H1 (cell line): Measurements from ENCODE around the gene PSD2. TPM values are rescaled to one million over a fixed set of nuclear protein-coding genes. Genes with fewer than 3 reads are reported as not detected.

Experiments
- CTCF ChIA-PET: fragments of 300-600 bp; sonication (Branson Sonifier 250); formaldehyde crosslinking; loops from one replicate; lab custom pipeline; 2021; ENCODE audit not compliant: partially characterized antibody; lab: Charles Lee
- POLR2A ChIA-PET: fragments of 300-600 bp; sonication (Branson Sonifier 250); formaldehyde crosslinking; loops from one replicate; lab custom pipeline; 2021; ENCODE audit warnings: inconsistent platforms; ENCODE audit not compliant: partially characterized antibody; lab: Charles Lee
- DNase-seq, 2 experiments: peaks; one replicate each; pipeline versions ENCODE4 v3.0.0 to v3.0.0-alpha.2; 2010 to 2022; ENCODE audit warnings: low spot score in 2 of 2, low read depth in 1 of 2, mixed read lengths in 1 of 2
- FAIRE-seq: peaks from 2 replicates; lab custom pipeline; 2011; peaks lifted over from hg19 to GRCh38; lab: Jason Lieb, UNC
- H2AFZ ChIP-seq: 2 replicates; pipeline ENCODE4 v1.8.1; 2012; ENCODE audit warnings: low read length, inconsistent platforms
- H2AK5ac ChIP-seq: 2 replicates; pipeline ENCODE4 v1.6.1; 2013; ENCODE audit warnings: low read depth, low read length
- H2BK120ac ChIP-seq: replicated peaks from 2 replicates; pipeline ENCODE3; 2013; ENCODE audit warnings: low read depth, low read length, inconsistent platforms
- H2BK12ac ChIP-seq: 2 replicates; pipeline ENCODE4 v1.6.1; 2013; ENCODE audit warnings: low read depth, low read length
- H2BK15ac ChIP-seq: 2 replicates; pipeline ENCODE4 v1.6.1; 2013; ENCODE audit warnings: low read length
- H2BK20ac ChIP-seq: 2 replicates; pipeline ENCODE4 v1.6.1; 2013; ENCODE audit warnings: low read length
- H2BK5ac ChIP-seq: 2 replicates; pipeline ENCODE4 v1.6.1; 2013; ENCODE audit warnings: low read depth, low read length
- H3K14ac ChIP-seq: 2 replicates; pipeline ENCODE4 v1.6.1; 2013; ENCODE audit warnings: inconsistent platforms; ENCODE audit not compliant: insufficient read length
- H3K18ac ChIP-seq: 2 replicates; pipeline ENCODE4 v1.6.1; 2013; ENCODE audit warnings: low read length; ENCODE audit errors: extremely low read depth
- H3K23ac ChIP-seq: 2 replicates; pipeline ENCODE4 v1.6.1; 2013; ENCODE audit warnings: inconsistent platforms; ENCODE audit not compliant: insufficient read length
- H3K23me2 ChIP-seq: 2 replicates; pipeline ENCODE4 v1.6.1; 2013; ENCODE audit warnings: low read depth, low read length
- H3K27ac ChIP-seq: 2 replicates; pipeline ENCODE4 v1.6.1; 2011; ENCODE audit warnings: low read depth, low read length, inconsistent platforms
- H3K27me3 ChIP-seq, 4 experiments: replicated peaks in 1 of 4; 1 replicate in 1 of 4; 2 replicates in 3 of 4; pipeline versions ENCODE4 v1.6.1 to v1.8.1; 2011 to 2013; ENCODE audit warnings: low read length in 3 of 4, mild to moderate bottlenecking in 3 of 4, inconsistent platforms in 2 of 4, mixed read lengths in 2 of 4, moderate library complexity in 1 of 4; ENCODE audit not compliant: control insufficient read depth in 3 of 4, insufficient read depth in 3 of 4; ENCODE audit errors: extremely low read depth in 1 of 4
- H3K36me3 ChIP-seq, 4 experiments: 2 replicates each; pipeline versions ENCODE4 v1.6.1 to v1.8.1; 2011 to 2013; ENCODE audit warnings: mild to moderate bottlenecking in 4 of 4, low read length in 3 of 4, moderate library complexity in 2 of 4, control low read depth in 1 of 4, inconsistent platforms in 1 of 4; ENCODE audit not compliant: insufficient read depth in 4 of 4, control insufficient read depth in 2 of 4
- H3K4ac ChIP-seq: replicated peaks from 2 replicates; pipeline ENCODE3; 2013; ENCODE audit warnings: low read length, low read depth, mixed read lengths, inconsistent platforms; ENCODE audit not compliant: insufficient read length
- H3K4me1 ChIP-seq, 4 experiments: replicated peaks in 1 of 4; 1 replicate in 1 of 4; 2 replicates in 3 of 4; pipeline versions ENCODE4 v1.6.1 to v1.8.1; 2011 to 2013; ENCODE audit warnings: low read length in 3 of 4, inconsistent platforms in 2 of 4, mixed read lengths in 1 of 4; ENCODE audit not compliant: insufficient read depth in 4 of 4, control insufficient read depth in 3 of 4
- H3K4me2 ChIP-seq, 2 experiments: 2 replicates each; pipeline versions ENCODE4 v1.6.1 to v1.8.1; 2011 to 2013; ENCODE audit warnings: low read depth in 2 of 2, low read length in 2 of 2, control low read depth in 1 of 2, inconsistent platforms in 1 of 2, mild to moderate bottlenecking in 1 of 2; ENCODE audit not compliant: insufficient read depth in 1 of 2
- H3K4me3 ChIP-seq, 4 experiments: fragments of 200-600, 300-600 bp in 1 of 4; sonication (generic), shearing (Covaris generic), sonication (Bioruptor Twin) in 1 of 4; 2 replicates each; pipeline versions ENCODE4 v1.5.1 to v1.8.1; 2011 to 2016; ENCODE audit warnings: low read length in 4 of 4, low read depth in 3 of 4, control low read depth in 2 of 4, inconsistent platforms in 2 of 4, mild to moderate bottlenecking in 2 of 4, mixed read lengths in 1 of 4, moderate library complexity in 1 of 4; ENCODE audit not compliant: insufficient read depth in 2 of 4; ENCODE audit errors: extremely low read depth in 1 of 4
- H3K56ac ChIP-seq: replicated peaks from 2 replicates; pipeline ENCODE3; 2013; ENCODE audit warnings: low read depth, mild to moderate bottlenecking, mixed read lengths, low read length, inconsistent platforms; ENCODE audit not compliant: insufficient read length
- H3K79me1 ChIP-seq: 2 replicates; pipeline ENCODE4 v1.6.1; 2013; ENCODE audit warnings: low read depth, low read length, control low read depth
- H3K79me2 ChIP-seq, 2 experiments: 2 replicates each; pipeline versions ENCODE4 v1.6.1 to v1.8.1; 2012 to 2013; ENCODE audit warnings: low read length in 2 of 2, mild to moderate bottlenecking in 2 of 2, inconsistent platforms in 1 of 2; ENCODE audit not compliant: insufficient read depth in 2 of 2, control insufficient read depth in 1 of 2
- H3K9ac ChIP-seq, 4 experiments: replicated peaks in 1 of 4; 1 replicate in 1 of 4; 2 replicates in 3 of 4; pipeline versions ENCODE4 v1.6.1 to v1.8.1; 2011 to 2013; ENCODE audit warnings: low read depth in 3 of 4, low read length in 3 of 4, control low read depth in 2 of 4, mild to moderate bottlenecking in 2 of 4, moderate library complexity in 2 of 4, inconsistent platforms in 1 of 4; ENCODE audit errors: extremely low read depth in 1 of 4
- H3K9me3 ChIP-seq, 2 experiments: 2 replicates each; pipeline versions ENCODE4 v1.6.1 to v1.8.1; 2012 to 2013; ENCODE audit warnings: mild to moderate bottlenecking in 2 of 2, moderate library complexity in 2 of 2, control low read depth in 1 of 2, inconsistent platforms in 1 of 2, low read depth in 1 of 2, low read length in 1 of 2, mixed read lengths in 1 of 2; ENCODE audit not compliant: insufficient read depth in 2 of 2
- H4K20me1 ChIP-seq, 2 experiments: replicated peaks in 1 of 2; 2 replicates each; pipeline versions ENCODE3 to v1.8.1; 2011 to 2013; ENCODE audit warnings: inconsistent platforms in 2 of 2, low read length in 2 of 2, mild to moderate bottlenecking in 1 of 2; ENCODE audit not compliant: insufficient read depth in 2 of 2, control insufficient read depth in 1 of 2
- H4K5ac ChIP-seq: 2 replicates; pipeline ENCODE4 v1.6.1; 2013; ENCODE audit warnings: low read length, low read depth, mixed read lengths, inconsistent platforms; ENCODE audit not compliant: insufficient read length
- H4K8ac ChIP-seq: 2 replicates; pipeline ENCODE4 v1.8.0; 2013; ENCODE audit warnings: mild to moderate bottlenecking, moderate library complexity, low read length, inconsistent platforms; ENCODE audit not compliant: insufficient read depth; ENCODE audit errors: extremely low read depth
- H4K91ac ChIP-seq: replicated peaks from 2 replicates; pipeline ENCODE3; 2013; ENCODE audit warnings: low read length, mixed read lengths, inconsistent platforms; ENCODE audit not compliant: insufficient read length
- FOSL1 ChIP-seq: IDR thresholded peaks from 2 replicates; pipeline ENCODE4 v1.6.1; 2011; ENCODE audit warnings: mild to moderate bottlenecking, low read depth, low read length, moderate library complexity; ENCODE audit not compliant: insufficient read depth
- RFX5 ChIP-seq: IDR thresholded peaks from 2 replicates; pipeline ENCODE4 v1.6.1; 2011; ENCODE audit warnings: low read depth, low read length, improper control_type of control experiment, borderline replicate concordance
- SP2 ChIP-seq: IDR thresholded peaks from 2 replicates; pipeline ENCODE4 v1.6.1; 2012; ENCODE audit warnings: mild to moderate bottlenecking, low read length, inconsistent platforms
- ZNF274 ChIP-seq: IDR thresholded peaks from 2 replicates; pipeline ENCODE4 v1.7.0; 2012; ENCODE audit warnings: low read length, borderline replicate concordance; ENCODE audit errors: extremely low read depth
- WGBS, 2 experiments: shearing (Covaris generic) in 1 of 2; methylation state at CpG; one replicate each; pipeline versions ENCODE4 v1.1.6 to v1.1.7; 2013 to 2015; ENCODE audit warnings: low lambda C conversion rate in 2 of 2, mixed read lengths in 2 of 2, inconsistent platforms in 1 of 2, low coverage in 1 of 2, missing lambda C conversion rate in 1 of 2; ENCODE audit not compliant: insufficient replicate concordance in 2 of 2, insufficient coverage in 1 of 2, insufficient read length in 1 of 2; ENCODE audit errors: extremely low coverage in 1 of 2, missing lambda C conversion rate in 1 of 2; 5-methylcytosine and 5-hydroxymethylcytosine counted together
- polyA plus RNA-seq, 7 experiments: library from polyadenylated mRNA; depleted of rRNA in 3 of 7; stranded (reverse) in 5 of 7; unstranded in 2 of 7; fragments of >200 nt in 5 of 7; fragments of 200-250 nt in 2 of 7; gene quantifications; 1 replicate in 5 of 7; 2 replicates in 1 of 7; 4 replicates in 1 of 7; pipeline versions ENCODE4 v1.2.1 to v1.2.3, GENCODE V29; 2011 to 2013; ENCODE audit warnings: missing spikeins in 2 of 7, mixed read lengths in 2 of 7
- total RNA-seq: library from RNA; stranded (reverse); fragmentation: NEBNext Ultra II Directional; extraction: Animal tissue kit (Norgen Biotek cat#: 25700); gene quantifications from 2 replicates; pipeline ENCODE4 v1.2.1, GENCODE V29; 2021
- TF ChIP-seq, protein P1 (sequence below): IDR thresholded peaks from 2 replicates; pipeline ENCODE4 v1.6.1; 2012; ENCODE audit warnings: inconsistent platforms

The PSD2 gene
- total and polyA plus RNA-seq, 2 of the 8 experiments (the other 6 are each of a cell fraction or from before 2014, with no cell fraction given): 0.06 to 0.14 TPM

DNA sequence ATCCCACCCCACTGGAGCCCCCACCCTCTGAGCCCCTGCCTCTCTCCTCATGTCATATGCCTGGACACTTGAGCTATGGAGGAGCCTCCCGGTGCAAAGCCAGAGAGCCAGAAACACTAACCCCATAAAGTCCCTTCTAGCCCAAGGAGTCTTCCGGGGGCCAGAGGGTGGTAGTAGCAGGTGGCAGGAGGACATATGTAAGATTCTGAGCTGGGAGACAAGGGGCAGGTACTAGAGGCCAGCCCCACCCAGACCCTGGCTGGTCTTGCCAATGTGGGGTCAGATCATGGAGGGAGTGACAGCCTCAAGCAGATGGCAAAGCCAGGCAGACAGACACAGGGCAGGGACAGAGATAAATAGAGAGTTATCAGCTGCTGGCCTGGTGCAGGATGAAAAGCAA is 63.4 kb downstream of the PSD2 start:
- H2BK15ac ChIP-seq: no peak overlapping the region
- H3K27me3 ChIP-seq: peaks cover 0 to 4% (median 0%) of the 10 kb centered on the region in 4 experiments; a peak in 2 of 7 replicates
- no peak overlapping the region for H2BK20ac ChIP-seq
- H3K79me1 ChIP-seq: no peaks in the 10 kb centered on the region
- no peak overlapping the region for H2BK120ac ChIP-seq
- H4K91ac ChIP-seq: no peak overlapping the region
- no peaks in the 10 kb centered on the region for H4K20me1 ChIP-seq
- no peak overlapping the region for H3K23ac ChIP-seq
- H2BK12ac ChIP-seq: no peak overlapping the region
- no peak overlapping the region for H3K56ac ChIP-seq
- CTCF ChIA-PET: interaction anchor here (0.9 to 13.2 kb wide), 10 partner anchors 12 to 226 kb away, joined by 3 to 173 read pairs (median 20); no protein-coding TSS in a partner anchor
- H4K8ac ChIP-seq: no peak overlapping the region
- no peak overlapping the region for H3K9ac ChIP-seq
- no peaks in the 10 kb centered on the region for H3K36me3 ChIP-seq
- H2BK5ac ChIP-seq: no peak overlapping the region
- H3K4ac ChIP-seq: no peak overlapping the region
- POLR2A ChIA-PET: interaction anchor here (1.2 kb wide), 1 partner anchor 10 kb away, joined by 3 read pairs; no protein-coding TSS in a partner anchor
- H3K9me3 ChIP-seq: no peaks in the 10 kb centered on the region
- no peak for TF ChIP-seq ZNF274
- TF ChIP-seq FOSL1: no peak
- TF ChIP-seq, protein P1, sequence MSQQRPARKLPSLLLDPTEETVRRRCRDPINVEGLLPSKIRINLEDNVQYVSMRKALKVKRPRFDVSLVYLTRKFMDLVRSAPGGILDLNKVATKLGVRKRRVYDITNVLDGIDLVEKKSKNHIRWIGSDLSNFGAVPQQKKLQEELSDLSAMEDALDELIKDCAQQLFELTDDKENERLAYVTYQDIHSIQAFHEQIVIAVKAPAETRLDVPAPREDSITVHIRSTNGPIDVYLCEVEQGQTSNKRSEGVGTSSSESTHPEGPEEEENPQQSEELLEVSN: no peak
- no peak for TF ChIP-seq RFX5
- TF ChIP-seq SP2: no peak
- H3K23me2 ChIP-seq: no peaks in the 10 kb centered on the region
- H3K4me3 ChIP-seq: no peak overlapping the region
- no peak for DNase-seq
- 89% methylated on average over 2 of the region's 2 CpGs; no CpG with 5 or more reads in 1 of the 2 experiments for WGBS, 2 experiments
- H4K5ac ChIP-seq: no peak overlapping the region
- H2AFZ ChIP-seq: no peak overlapping the region
- H3K14ac ChIP-seq: no peak overlapping the region
- H3K4me1 ChIP-seq: no peaks in the 10 kb centered on the region
- no peak overlapping the region for H3K4me2 ChIP-seq
- no peak overlapping the region for H2AK5ac ChIP-seq
- no peak overlapping the region for H3K27ac ChIP-seq
- no peak overlapping the region for H3K18ac ChIP-seq
- H3K79me2 ChIP-seq: no peaks in the 10 kb centered on the region
- FAIRE-seq: no peak
